Measurements from ENCODE around the gene BANF2.
"Not testable (repeated sequence)": the region's sequence is repeated elsewhere in the genome, so short reads cannot be mapped to it uniquely, and the experiment has no call there.

DNA sequence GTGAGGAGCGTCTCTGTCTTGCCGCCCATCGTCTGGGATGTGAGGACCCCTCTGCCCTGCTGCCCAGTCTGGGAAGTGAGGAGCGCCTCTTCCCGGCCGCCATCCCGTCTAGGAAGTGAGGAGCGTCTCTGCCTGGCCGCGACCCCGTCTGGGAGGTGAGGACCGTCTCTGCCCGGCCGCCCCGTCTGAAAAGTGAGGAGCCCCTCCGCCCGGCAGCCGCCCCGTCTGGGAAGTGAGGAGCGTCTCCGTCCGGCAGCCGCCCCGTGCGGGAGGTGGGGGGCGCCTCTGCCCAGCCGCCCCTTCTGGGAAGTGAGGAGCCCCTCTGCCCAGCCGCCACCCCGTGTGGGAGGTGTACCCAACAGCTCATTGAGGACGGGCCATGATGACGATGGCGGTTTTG, 79.2 kb downstream of the BANF2 start:
- TF ChIP-seq, protein P1, sequence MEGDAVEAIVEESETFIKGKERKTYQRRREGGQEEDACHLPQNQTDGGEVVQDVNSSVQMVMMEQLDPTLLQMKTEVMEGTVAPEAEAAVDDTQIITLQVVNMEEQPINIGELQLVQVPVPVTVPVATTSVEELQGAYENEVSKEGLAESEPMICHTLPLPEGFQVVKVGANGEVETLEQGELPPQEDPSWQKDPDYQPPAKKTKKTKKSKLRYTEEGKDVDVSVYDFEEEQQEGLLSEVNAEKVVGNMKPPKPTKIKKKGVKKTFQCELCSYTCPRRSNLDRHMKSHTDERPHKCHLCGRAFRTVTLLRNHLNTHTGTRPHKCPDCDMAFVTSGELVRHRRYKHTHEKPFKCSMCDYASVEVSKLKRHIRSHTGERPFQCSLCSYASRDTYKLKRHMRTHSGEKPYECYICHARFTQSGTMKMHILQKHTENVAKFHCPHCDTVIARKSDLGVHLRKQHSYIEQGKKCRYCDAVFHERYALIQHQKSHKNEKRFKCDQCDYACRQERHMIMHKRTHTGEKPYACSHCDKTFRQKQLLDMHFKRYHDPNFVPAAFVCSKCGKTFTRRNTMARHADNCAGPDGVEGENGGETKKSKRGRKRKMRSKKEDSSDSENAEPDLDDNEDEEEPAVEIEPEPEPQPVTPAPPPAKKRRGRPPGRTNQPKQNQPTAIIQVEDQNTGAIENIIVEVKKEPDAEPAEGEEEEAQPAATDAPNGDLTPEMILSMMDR (conservative IDR thresholded peaks at IDR 0.05; ENCODE audit: low read depth, low read length) = not testable (repeated sequence)
- TF ChIP-seq EZH2 (IDR thresholded peaks at IDR 0.05; ENCODE audit: borderline replicate concordance, low read depth, low read length, poor library complexity, severe bottlenecking) = not testable (repeated sequence)
